Measurements from ENCODE around the gene SNRK. TPM values are rescaled to one million over a fixed set of nuclear protein-coding genes. Genes with fewer than 3 reads are reported as not detected.

The SNRK gene
- total RNA-seq, 1 donor from 2014 or later = 13.3 TPM

DNA sequence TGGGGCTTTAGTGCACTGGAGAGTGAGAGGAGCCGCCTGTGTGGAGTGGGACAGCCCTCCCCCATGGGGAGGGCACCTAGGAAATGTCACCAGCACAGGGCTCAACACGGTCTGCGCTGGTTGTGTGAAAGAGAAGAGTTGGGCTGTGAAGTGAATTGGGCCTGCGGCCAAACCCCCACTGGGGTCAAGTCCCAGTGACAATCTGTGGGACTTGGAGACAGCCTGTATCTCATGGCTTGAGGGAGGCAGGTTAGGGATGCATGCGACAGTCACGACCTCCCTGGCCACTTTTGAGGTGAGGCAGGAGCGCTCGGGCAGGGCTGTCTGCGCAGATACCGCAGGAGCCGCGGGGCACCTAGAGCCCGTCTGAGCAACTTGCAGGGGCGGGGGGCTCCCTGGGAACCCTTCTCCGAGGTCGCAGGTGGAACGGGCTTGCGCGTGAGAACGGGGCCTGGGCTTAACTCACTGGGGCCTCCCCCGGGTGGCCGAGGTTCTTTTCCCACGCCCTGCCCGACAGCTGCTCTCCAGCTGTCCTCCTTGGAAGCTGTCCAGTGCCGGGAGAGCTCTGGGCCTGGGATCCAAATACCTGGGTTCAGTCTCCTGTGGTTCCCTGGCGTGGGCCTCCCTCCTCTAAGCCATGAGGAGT lies 77.4 kb downstream of the SNRK start:
- no peaks in the 10 kb centered on the region for H3K9me3 ChIP-seq (ENCODE audit: insufficient read depth, low read depth, low read length)
- H3K4me3 Mint-ChIP-seq (ENCODE audit: unreplicated experiment) = no peak overlapping the region
- no peak overlapping the region for H3K27ac Mint-ChIP-seq (ENCODE audit: unreplicated experiment)
- peaks cover 13% of the 10 kb centered on the region for H3K36me3 Mint-ChIP-seq (ENCODE audit: low read depth, unreplicated experiment)
- H3K4me1 ChIP-seq (ENCODE audit: insufficient read depth, low read length) = no peaks in the 10 kb centered on the region
- no peak overlapping the region for H3K4me3 ChIP-seq (ENCODE audit: insufficient read depth, low read depth, low read length)
- FAIRE-seq (no peak), DNase-seq (ENCODE audit: low read depth) (no peak)
- H3K4me1 Mint-ChIP-seq (ENCODE audit: low read depth, unreplicated experiment) = no peaks in the 10 kb centered on the region
- no peaks in the 10 kb centered on the region for H3K36me3 ChIP-seq (ENCODE audit: insufficient read depth, low read length)
- H3K27me3 ChIP-seq (ENCODE audit: insufficient read depth, low read length) = no peaks in the 10 kb centered on the region
- no peaks in the 10 kb centered on the region for H3K9me3 Mint-ChIP-seq (ENCODE audit: unreplicated experiment)
- H2AFZ ChIP-seq (ENCODE audit: low read depth, low read length) = no peak overlapping the region
- no peak overlapping the region for H3K9ac ChIP-seq (ENCODE audit: low read length)
- H3K27me3 Mint-ChIP-seq (ENCODE audit: low read depth, unreplicated experiment) = peaks cover 2% of the 10 kb centered on the region
- no peak overlapping the region for H3K27ac ChIP-seq (ENCODE audit: low read depth, low read length)
- no peak overlapping the region for H3K4me2 ChIP-seq (ENCODE audit: low read length)
- no peaks in the 10 kb centered on the region for H4K20me1 ChIP-seq (ENCODE audit: insufficient read depth, low read length)
- H3K79me2 ChIP-seq (ENCODE audit: insufficient read depth, low read length) = no peaks in the 10 kb centered on the region
- TF ChIP-seq CTCF (IDR thresholded peaks at IDR 0.05; ENCODE audit: insufficient read depth, low read depth, low read length) (no peak), EZH2 (IDR thresholded peaks at IDR 0.05; ENCODE audit: insufficient read depth, low read length) (no peak)

DNA sequence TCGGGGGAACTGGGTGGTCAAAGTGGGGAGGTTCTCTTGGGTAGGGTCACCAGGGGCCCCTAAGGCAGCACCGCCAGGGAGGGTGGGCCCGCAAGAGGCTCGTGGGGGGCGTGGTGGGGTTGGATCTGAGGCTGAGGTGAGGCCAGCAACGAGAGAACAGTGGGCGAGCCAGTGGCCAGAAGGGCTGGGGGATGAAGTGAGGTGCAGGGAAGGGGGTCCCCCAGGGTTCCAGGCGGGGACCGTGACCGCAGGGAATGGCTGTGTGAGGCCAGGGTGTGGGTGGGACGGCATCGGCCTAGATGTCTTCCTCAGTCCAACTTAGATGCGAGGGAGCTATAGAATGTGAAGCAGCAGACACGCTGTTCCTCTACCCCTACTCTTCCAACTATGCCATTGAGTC lies 78.2 kb downstream of the SNRK start:
- no peaks in the 10 kb centered on the region for H3K79me2 ChIP-seq (ENCODE audit: insufficient read depth, low read length)
- Mint-ChIP-seq H3K4me3 (ENCODE audit: unreplicated experiment) (no peak overlapping the region), H3K4me1 (ENCODE audit: low read depth, unreplicated experiment) (no peaks in the 10 kb centered on the region), H3K9me3 (ENCODE audit: unreplicated experiment) (no peaks in the 10 kb centered on the region), H3K27me3 (ENCODE audit: low read depth, unreplicated experiment) (peaks cover 2% of the 10 kb centered on the region), H3K36me3 (ENCODE audit: low read depth, unreplicated experiment) (peaks cover 13% of the 10 kb centered on the region), H3K27ac (ENCODE audit: unreplicated experiment) (no peak overlapping the region)
- no peaks in the 10 kb centered on the region for H3K36me3 ChIP-seq (ENCODE audit: insufficient read depth, low read length)
- no peaks in the 10 kb centered on the region for H3K27me3 ChIP-seq (ENCODE audit: insufficient read depth, low read length)
- no peaks in the 10 kb centered on the region for H3K9me3 ChIP-seq (ENCODE audit: insufficient read depth, low read depth, low read length)
- no peak for FAIRE-seq
- DNase-seq (ENCODE audit: low read depth) = no peak
- no peak overlapping the region for H3K9ac ChIP-seq (ENCODE audit: low read length)
- H4K20me1 ChIP-seq (ENCODE audit: insufficient read depth, low read length) = no peaks in the 10 kb centered on the region
- TF ChIP-seq EZH2 (IDR thresholded peaks at IDR 0.05; ENCODE audit: insufficient read depth, low read length) (no peak), CTCF (IDR thresholded peaks at IDR 0.05; ENCODE audit: insufficient read depth, low read depth, low read length) (no peak)
- H3K27ac ChIP-seq (ENCODE audit: low read depth, low read length) = no peak overlapping the region
- H2AFZ ChIP-seq (ENCODE audit: low read depth, low read length) = no peak overlapping the region
- no peaks in the 10 kb centered on the region for H3K4me1 ChIP-seq (ENCODE audit: insufficient read depth, low read length)
- no peak overlapping the region for H3K4me2 ChIP-seq (ENCODE audit: low read length)
- no peak overlapping the region for H3K4me3 ChIP-seq (ENCODE audit: insufficient read depth, low read depth, low read length)

DNA sequence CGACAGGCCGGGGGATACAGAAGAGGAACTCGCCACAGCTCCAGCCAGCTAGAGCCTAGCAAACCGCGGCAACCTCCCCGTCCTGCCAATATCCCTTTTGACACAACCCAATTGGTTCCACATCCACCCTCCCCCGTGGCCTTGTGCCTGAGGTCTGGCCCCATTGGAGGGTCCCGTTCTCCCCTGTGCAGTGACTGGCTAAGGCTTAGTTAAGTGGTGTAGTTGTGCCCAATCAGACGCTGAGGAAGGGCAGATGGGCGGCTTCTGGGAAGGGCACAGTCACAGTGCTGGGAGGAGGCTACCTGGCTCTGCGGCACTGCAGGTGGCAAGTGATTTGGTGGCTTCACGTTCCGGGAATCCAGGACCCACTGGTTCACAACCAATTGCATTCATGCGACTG lies 78.6 kb downstream of the SNRK start:
- peaks cover 2% of the 10 kb centered on the region for H3K27me3 Mint-ChIP-seq (ENCODE audit: low read depth, unreplicated experiment)
- peaks cover 17% of the 10 kb centered on the region for H3K36me3 Mint-ChIP-seq (ENCODE audit: low read depth, unreplicated experiment)
- FAIRE-seq (no peak), DNase-seq (ENCODE audit: low read depth) (no peak)
- Histone ChIP-seq H2AFZ (ENCODE audit: low read depth, low read length) (no peak overlapping the region), H3K27ac (ENCODE audit: low read depth, low read length) (no peak overlapping the region), H3K27me3 (ENCODE audit: insufficient read depth, low read length) (no peaks in the 10 kb centered on the region), H4K20me1 (ENCODE audit: insufficient read depth, low read length) (no peaks in the 10 kb centered on the region), H3K4me3 (ENCODE audit: insufficient read depth, low read depth, low read length) (no peak overlapping the region), H3K4me2 (ENCODE audit: low read length) (no peak overlapping the region), H3K79me2 (ENCODE audit: insufficient read depth, low read length) (no peaks in the 10 kb centered on the region), H3K4me1 (ENCODE audit: insufficient read depth, low read length) (no peaks in the 10 kb centered on the region), H3K36me3 (ENCODE audit: insufficient read depth, low read length) (no peaks in the 10 kb centered on the region), H3K9ac (ENCODE audit: low read length) (no peak overlapping the region), H3K9me3 (ENCODE audit: insufficient read depth, low read depth, low read length) (no peaks in the 10 kb centered on the region)
- TF ChIP-seq EZH2 (IDR thresholded peaks at IDR 0.05; ENCODE audit: insufficient read depth, low read length) = no peak
- no peak for TF ChIP-seq CTCF (IDR thresholded peaks at IDR 0.05; ENCODE audit: insufficient read depth, low read depth, low read length)
- no peaks in the 10 kb centered on the region for H3K4me1 Mint-ChIP-seq (ENCODE audit: low read depth, unreplicated experiment)
- H3K9me3 Mint-ChIP-seq (ENCODE audit: unreplicated experiment) = no peaks in the 10 kb centered on the region
- H3K4me3 Mint-ChIP-seq (ENCODE audit: unreplicated experiment) = no peak overlapping the region
- no peak overlapping the region for H3K27ac Mint-ChIP-seq (ENCODE audit: unreplicated experiment)
